HG03521 (cell line): ENCODE results near the gene CEACAM19.
"Not testable (repeated sequence)": the region's sequence is repeated elsewhere in the genome, so short reads cannot be mapped to it uniquely, and the experiment has no call there.

Experiments
- ATAC-seq: cut with Tn5 transposase; IDR thresholded peaks from one replicate; pipeline ENCODE4 v1.9.1; 2021; ENCODE audit warnings: mild to moderate bottlenecking, moderate library complexity; ENCODE audit not compliant: unreplicated experiment

CEACAM19 gene

GRCh38 chr19:44673510-44673909 lies 2.2 kb downstream of the CEACAM19 start:
- ATAC-seq, result no peak

- no peak for ATAC-seq
Observed at GRCh38 chr19:44675521-44675920, 4.2 kb downstream of the CEACAM19 start.

DNA sequence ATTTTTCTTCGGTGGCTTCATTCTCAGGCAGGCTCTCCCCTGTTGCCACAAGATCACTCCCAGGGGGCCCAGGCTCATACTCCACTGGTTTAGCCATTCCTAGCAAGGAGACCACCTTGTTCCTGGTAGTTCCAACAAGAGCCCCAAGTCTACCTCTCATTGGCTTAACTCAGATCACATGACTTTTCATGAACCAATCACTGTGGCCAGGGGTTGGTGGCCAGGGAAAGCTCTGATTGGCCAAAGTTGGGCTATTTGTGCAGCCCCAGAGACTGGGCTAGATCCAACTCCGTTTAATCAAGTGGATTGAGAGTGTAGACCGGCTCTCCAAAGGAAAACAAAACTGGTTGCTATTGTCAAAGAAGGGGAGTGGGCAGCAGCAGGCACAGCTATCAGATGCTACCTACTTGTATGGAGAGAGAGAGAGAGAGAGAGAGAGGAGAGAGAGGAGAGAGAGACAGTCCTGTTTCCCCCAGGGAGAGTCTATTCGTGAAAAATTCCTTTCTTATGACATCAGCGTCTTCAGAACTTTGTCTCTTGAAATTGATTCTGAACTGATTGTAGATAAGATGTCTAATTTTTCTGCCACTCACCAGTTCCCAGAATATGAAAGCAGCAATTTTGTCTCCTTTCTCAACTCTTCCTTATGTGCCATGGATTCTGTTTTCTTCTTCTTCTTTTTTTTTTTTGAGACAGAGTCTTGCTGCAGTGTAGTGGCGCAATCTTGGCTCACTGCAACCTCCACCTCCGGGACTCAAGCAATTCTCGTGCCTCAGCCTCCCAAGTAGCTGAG lies 5.9 kb downstream of the CEACAM19 start:
- ATAC-seq, result no peak

GRCh38 chr19:44680536-44680935 lies 9.3 kb downstream of the CEACAM19 start:
- ATAC-seq, result no peak

DNA sequence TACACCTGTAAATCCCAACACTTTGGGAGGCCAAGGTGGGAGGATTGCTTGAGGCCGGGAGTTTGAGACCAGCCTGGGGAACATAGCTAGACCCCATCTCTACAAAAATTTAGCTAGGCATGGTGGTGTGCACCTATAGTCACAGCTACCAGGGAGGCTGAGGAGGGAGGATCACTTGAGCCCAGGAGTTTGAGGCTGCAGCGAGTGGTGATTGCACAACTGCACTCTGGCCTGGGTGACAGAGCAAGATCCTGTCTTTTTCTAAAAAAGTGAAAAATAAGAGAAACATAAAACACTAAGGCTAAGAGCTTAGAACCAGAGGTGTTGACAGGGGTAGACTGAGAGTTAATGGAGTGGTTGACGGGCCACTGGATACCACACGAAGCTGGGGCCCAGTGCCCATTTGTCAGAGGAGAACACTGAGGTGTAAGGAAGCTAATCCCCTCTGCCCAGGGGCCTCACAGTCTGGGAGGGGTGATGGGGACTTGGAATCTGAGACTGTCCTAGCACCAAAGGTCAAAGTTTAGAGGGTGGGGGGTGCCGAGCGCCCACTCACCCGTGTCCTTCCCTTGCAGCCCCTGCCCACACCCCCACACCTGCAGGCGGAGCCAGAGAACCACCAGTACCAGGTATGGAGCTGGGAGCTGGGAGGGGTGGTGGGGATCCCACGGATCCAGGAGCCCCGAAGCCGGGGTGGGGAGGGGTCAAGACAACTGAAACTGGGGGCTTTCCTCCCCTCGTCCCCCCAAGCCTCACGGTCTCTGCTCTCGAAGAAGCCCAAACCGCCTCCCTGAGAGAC lies 10.9 kb downstream of the CEACAM19 start:
- ATAC-seq, result no peak

- ATAC-seq, result no peak
Observed at GRCh38 chr19:44682807-44683206, 11.5 kb downstream of the CEACAM19 start.

DNA sequence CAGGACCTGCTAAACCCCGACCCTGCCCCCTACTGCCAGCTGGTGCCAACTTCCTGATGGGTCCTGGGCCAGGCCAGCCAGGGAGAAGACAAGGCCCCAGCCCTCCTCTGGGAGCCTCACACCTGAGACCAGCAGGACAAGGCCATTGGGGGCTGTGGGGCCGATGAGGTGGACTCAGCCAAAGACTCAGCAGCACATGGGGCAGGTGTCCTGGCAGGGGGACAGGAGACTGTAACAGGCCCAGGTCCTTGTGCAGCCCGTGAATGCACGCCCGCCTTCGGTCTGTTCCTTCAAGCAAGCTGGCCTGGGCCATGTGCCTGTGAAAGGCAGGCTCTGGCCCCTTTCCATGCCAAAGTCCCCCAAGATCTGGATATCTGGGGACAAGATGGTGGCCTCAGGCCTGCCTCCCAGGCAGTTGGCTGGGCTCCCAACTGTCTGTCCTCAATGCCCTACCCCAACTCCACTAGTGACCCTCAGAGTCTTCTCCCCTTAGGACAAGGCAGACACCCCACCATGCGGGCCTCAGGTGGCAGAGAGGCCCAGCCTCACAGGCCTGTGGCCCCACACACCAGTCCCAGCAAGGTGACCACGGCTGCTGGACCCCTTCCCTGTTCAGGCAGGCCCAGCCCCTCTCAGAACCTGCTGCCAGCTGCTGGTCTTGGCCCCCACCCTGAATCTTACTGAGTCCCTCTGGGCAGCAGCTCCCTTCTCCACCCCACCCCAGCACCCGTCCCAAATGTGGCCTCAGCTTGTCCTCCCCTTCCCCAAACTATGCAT lies 12.3 kb downstream of the CEACAM19 start:
- no peak for ATAC-seq

DNA sequence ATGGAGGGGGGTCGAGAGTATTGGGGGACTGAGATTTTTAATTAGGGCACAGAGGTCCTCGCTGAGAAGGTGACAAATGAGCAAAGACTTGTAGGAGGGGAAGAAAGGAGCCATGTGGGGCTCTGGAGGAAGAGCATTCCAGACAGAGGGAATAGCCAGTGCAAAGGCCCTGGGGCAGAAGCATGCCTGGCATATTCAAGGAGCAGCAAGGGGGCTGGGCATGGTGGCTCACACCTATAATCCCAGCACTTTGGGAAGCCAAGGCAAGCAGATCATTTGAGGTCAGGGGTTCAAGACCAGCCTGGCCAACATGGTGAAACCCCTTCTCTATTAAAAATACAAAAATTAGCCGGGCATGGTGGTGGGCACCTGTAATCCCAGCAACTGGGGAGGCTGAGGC lies 13.1 kb downstream of the CEACAM19 start:
- not testable (repeated sequence) for ATAC-seq

DNA sequence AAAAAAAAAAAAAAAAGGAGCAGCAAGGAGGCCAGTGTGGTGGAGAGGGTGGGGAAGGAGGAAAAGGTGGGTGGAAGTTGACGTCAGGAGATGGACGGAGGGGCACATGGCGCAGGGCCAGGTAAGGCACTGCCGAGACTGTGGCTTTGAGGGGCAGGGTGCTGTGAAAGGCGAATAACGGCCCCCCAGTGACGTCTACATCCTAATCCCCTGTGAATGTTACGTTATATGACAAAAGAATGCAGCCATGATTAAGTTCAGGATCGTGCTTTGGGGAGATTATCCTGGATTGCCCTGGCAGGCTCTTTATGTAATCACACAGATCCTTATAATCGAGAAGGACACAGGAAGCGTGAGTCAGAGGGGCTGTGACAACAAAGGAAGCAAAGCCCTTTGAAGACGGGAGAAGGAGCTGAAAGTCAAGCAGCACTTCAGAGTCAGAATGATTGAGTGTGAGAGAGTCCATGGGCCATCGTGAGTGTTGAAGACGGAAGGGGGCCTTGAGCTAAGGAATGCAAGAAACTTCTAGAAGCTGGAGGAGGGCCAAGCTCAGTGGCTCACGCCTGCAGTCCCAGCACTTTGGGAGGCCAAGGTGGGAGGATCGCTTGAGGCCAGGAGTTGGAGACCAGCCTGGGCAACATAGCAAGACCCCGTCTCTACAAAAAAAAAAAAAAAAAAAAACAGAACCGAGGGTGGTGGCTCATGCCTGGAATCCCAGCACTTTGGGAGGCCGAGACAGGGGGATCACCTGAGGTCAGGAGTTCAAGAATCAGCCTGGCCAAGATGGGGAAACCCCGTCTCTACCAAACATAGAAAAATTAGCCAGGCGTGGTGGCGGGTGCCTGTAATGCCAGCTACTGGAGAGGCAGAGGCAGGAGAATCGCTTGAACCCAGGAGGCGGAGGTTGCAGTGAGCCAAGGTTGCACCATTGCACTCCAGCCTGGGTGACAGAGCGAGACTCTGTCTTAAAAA lies 13.9 kb downstream of the CEACAM19 start:
- no peak for ATAC-seq

GRCh38 chr19:44685877-44686276 lies 14.6 kb downstream of the CEACAM19 start:
- no peak for ATAC-seq

DNA sequence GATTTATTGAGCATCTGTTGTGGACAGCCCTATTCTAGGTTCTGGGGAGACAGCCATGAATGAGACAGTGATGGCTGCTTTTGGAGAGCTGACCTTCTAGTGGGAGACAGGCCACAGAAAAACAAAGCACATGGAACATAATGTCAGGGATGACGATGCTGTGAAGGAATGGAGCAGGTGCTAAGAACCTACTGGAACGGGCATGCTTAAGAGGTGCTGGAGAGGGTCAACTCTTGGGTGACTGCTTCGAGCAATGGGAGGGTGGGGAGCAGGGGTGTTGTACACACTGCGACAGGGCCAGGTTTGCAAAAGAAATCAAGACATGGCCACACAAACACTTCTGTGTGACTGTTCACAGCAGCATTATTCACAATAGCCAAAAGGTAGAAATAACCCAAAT lies 15.6 kb downstream of the CEACAM19 start:
- no peak for ATAC-seq

DNA sequence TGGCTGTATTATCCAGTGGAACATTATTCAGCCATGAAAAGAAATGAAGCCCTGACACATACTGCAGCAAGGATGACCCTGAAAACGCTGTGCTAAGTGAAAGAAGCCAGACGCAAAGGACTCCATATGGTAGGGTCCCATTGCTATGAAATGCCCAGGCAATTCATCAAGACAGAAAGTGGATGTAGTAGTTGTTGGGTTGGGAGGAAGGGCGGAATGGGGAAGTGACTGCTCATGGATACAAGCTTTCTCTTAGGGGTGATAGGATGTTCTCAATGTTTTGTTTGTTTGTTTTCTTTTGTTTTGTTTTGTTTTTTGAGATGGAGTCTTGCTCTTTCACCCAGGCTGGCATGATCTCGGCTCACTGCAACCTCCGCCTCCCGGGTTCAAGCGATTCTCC lies 16.6 kb downstream of the CEACAM19 start:
- ATAC-seq, result no peak

- ATAC-seq, result no peak
Observed at GRCh38 chr19:44689290-44690130, 18.2 kb downstream of the CEACAM19 start.

DNA sequence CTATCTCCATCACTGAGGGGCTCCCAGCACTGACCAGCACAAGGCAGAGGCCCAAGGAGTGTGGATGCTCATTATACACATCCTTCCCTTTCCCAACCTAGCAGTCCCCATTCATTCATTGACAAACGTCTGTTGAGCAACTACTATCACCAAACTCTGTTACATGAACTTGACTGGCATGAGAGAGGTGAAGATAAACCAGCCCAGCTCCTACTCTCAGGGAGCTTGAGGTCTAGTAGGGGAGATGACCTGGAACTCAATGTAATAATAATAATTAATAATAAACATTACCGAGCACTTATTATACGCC lies 18.8 kb downstream of the CEACAM19 start:
- ATAC-seq, result no peak

DNA sequence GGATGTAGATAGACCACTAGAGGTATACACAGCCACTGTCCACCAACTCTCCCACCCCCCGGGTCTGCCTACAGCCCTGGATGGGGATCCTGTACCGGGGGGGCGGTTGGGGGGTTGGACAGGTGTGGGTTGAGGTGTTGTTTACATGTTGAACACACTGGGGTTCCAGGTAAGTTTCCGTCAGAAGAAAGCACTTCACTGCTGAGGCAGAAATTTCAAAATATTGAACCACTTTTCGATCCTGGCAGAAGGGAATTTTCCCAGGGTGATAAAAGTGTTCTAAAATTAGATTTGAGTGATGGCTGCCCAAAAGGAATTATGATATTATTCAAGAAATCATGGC lies 21.1 kb downstream of the CEACAM19 start:
- no peak for ATAC-seq

DNA sequence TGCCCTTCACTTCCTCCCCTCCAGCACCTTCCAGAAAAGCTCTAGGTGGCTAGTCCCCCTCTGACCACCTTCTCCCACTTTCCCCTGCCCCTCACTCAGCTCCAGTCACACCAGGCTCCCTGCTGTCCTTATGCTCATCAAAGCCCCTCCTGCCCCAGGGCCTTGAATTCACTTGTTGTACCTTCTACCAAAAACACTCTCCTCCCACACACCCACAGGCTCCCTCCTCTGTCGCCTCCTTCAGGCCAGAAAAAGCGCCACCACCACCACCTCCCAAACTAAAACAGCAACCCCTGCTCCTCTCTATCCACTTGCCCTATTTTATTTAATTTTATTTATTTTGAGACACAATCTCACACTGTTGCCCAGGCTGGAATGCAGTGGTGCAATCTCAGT lies 22.9 kb downstream of the CEACAM19 start:
- no peak for ATAC-seq

GRCh38 chr19:44696939-44697669 lies 25.8 kb downstream of the CEACAM19 start:
- ATAC-seq, result no peak

DNA sequence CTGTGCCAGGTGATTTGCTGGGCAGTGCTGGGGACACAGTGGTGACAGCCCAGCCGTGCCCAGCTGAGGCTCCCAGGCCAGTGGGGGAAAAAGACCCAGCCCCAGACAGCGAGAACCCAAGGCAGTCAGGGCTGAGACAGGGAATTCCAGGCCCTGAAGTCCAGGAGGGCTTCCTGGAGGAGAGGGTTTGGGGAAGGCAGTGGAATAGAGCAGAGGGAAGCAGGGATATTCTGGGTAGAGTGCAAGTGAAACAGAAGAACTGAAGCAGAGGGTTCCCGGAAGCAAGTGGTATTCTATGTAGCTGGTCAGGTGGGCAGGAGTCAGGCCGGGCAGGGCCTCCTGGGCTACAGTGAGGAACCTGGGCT lies 26.4 kb downstream of the CEACAM19 start:
- no peak for ATAC-seq
